GM18526 (cell line): ENCODE results near the gene SOX13.

ENCODE experiments used
- POLR2A ChIP-seq: IDR thresholded peaks from 3 replicates; pipeline ENCODE4 v1.6.1; 2011; ENCODE audit not compliant: insufficient read length; ENCODE audit errors: extremely low read depth

The SOX13 gene

DNA sequence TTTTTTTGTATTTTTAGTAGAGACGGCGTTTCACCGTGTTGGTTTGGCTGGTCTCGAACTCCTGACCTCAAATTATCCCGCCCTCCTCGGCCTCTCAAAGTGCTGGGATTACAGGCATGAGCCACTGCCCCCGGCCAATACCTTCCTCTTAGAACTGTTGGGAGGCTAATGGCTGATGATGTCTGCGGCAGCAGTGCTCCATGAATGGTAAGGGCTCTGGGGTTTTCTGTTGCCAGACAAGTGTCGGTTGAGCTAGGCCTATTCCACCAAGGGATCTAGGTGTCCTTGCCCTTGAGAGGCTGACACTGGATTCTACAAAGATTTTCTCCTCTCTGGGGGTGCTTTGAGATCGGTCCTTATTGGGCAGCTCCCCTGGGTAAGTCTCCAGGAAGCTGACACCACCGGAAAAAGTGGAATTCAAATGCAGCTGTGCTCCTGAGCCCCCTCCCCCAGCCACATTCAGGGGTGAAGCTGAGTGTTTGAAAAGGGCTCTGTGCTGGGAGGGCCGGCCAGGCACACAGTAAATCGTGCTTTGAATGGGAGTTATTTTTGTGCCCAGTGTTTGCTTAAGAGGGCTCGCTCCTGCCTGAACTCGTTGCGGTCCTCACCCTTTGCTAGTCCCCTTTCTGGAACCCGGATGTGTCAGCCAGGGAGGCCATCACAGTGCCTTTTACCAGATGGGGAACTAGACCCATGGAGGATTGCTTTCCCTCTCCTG, 5.2 kb downstream of the SOX13 start:
- TF ChIP-seq POLR2A, result no peak

- no peak for TF ChIP-seq POLR2A
These were observed 6.7 kb downstream of the SOX13 start for GRCh38 chr1:204079608-204079999.

DNA sequence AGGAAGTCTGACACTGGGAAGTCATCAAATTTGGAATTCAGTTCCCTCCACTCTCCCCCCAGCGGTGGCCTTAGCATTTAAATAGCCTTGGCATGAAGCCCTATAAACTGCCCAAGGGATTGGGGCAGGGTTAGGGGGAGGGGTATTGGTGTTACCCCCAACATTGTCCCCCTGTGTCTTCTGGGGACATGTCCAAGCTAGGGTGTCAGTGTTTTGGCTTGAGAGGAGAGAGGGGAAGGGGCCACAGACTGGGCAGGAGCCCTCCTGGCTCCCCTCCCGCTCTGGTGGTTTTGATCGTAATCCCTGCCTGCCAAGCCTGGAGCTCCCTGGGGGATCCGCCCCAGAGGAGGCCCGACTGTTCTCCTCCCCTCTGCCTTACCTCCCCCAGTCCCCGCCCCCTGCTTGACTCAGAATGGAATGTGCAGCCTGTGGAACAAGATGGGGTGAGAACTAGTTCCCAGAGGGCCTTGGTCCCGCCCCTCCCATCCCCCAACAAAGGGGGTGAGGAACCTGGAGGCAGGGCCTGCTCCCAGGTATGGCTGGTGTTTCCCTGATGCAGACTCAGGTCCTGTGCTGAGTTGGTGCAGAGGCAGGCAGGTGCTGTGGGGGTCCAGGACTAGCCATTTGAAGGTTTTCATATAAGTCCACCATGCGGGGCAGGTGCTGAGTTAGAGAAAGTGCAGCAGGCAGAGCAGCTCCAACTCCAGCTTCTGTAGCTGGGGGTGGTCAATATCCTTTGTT, 7.4 kb downstream of the SOX13 start:
- no peak for TF ChIP-seq POLR2A

DNA sequence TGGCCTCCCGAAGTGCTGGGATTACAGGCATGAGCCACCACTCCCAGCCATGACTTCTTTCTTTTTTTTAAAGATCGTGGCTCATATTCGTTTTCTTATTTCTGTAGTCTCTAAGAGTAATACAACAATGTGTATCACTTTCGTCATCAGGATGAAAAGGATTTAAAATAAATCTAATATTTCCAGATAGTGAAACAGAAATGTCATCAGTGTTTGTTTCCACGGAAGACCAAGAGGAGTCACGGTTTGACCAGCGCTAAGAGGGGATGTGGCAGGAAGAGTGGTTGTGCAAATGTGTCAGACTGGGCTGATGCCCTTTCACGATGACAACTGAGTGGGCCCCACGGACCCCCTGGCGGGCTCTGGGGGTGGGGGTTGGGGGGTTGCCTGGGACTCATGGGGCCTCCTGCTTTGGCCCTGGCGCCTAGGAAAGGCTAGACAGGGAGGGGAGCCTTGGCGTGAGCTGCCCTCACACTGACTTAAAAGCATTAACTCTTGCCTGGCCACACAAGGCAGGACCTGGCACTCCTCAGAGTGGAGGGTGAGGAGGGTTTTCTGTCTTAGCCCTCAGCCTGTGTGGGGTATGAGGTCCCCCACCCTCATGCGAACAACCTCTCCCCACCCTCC, 8.4 kb downstream of the SOX13 start:
- no peak for TF ChIP-seq POLR2A

DNA sequence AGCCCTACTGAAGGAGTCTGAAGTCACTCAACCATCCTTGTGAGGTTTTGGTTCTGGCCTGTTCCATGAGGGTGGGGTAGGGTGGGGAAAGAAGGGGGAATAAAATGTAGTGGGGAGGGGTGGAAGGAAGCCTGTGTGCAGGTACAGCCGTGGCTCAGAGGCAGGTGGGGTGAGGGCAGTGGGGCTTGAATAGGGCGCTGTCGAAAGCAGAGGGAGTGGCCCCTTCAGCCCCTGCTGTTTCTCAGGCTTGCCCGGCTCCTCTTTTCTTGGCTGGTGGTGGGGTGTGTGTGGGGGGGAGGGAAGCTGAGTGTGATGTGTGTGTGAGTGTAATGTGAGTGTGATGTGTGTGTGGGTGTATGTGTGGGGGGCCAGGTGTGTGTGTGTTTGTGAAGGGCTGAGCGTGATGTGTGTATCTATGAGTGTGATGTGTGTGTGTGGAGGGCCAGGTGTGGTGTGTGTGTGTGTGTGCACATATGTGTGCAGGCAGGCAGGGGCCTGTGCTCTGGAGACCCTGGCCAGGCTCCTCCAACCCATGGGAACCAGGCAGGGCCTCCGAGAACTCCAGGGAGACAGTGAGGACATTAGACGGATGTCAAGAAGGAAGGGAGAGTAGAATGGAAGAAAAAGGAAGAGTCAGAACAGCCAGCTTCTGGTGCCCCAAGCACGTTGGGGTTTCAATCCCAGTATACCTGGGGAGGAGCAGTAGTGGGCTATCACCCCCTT, 9.0 kb downstream of the SOX13 start:
- no peak for TF ChIP-seq POLR2A

DNA sequence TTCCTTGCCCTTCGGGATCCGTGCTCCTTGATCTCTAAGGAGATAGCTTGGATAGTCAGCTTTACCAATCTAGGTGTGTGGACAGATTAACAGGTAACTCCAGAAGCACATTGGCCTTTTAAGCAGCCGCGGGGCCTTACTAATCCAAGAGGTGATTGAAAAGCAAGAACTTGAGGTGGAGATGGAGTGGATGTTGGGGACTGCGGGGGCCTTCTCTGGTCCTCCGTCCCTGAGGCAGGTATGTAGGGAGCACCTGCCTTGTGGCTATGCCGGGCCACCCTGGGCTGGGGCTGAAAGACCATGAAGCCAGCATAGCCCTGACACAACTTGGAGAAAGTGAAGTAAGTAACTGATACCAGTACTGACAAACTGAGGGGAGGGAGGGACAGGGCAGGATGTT, 10.6 kb downstream of the SOX13 start:
- TF ChIP-seq POLR2A, result no peak

DNA sequence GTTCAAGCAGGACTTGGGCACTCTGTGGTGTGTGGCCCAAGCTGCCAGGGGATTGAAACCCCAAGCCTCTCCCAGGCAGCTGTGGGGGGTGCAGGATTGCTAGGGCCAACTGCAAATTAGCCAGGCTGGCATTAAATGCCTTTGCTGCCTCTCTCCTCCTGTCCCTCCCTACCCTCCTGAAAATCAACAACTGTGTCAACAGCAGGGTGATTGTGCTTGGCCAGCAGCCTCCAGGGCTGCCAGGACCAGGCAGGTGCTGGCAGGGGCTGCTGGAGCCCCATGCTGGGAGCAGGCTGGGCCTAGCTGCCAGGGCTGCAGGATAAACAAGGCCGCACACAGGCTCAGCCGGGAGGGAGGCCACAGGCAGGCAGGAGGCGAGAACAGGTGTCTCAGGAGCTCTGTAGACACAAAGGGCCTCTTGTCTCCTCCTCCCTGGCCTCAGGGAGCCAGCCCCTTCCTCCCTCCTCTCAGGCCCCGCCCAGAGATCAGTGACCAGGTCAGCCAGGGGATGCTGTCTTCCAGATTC, 11.4 kb downstream of the SOX13 start:
- TF ChIP-seq POLR2A, result no peak

DNA sequence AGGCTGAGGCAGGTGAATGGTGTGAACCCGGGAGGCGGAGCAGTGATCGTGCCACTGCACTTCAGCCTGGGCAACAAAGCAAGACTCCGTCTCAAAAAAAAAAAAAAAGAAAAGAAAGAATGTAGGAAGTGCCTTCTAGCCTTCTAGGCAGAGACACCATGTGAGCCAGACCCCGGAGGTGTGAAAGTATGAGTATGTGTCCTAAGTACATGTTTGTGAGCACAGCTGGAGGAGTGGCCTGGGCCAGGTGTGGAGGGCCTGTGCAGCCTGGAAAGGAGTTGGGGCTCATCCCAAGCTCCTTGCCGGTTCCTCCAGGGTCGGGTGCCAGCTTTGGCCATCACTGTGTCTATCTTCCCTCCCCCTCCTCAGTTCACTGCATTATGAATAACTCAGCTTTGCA, 13.0 kb downstream of the SOX13 start:
- TF ChIP-seq POLR2A, result no peak

DNA sequence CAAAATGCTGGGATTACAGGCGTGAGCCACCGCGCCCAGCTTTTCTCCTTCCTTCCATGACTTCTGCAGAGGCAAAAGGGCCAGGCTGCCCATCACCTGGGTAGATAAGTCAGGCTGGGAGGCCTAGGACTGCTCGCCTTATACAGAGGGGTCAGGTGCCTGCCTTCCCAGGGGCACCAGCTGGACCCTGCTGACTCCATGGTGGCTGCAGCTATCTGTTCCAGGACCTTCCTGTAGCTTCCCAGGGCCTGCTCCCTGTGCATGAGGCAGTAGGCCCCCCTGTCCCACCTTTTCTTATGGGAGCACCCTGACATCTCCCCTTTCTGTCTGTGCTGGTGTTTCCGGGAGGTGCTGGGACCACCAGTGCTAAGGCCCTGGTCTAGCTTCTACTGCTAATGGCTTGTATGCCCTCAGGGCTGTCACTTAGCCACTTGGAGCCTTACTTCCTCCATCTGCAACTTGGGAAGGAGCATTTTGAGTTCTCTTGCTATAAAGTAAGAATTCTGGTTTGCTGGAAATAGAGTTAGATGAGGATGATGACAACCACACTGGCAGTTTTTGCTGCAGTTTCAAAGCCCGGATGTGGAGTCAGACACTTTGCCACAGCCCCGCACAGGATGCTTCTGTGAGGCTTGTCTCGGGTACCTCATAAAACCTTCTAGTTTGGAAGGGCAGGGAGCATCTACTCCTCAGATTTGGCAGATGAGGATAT, 14.4 kb downstream of the SOX13 start:
- TF ChIP-seq POLR2A, result no peak

DNA sequence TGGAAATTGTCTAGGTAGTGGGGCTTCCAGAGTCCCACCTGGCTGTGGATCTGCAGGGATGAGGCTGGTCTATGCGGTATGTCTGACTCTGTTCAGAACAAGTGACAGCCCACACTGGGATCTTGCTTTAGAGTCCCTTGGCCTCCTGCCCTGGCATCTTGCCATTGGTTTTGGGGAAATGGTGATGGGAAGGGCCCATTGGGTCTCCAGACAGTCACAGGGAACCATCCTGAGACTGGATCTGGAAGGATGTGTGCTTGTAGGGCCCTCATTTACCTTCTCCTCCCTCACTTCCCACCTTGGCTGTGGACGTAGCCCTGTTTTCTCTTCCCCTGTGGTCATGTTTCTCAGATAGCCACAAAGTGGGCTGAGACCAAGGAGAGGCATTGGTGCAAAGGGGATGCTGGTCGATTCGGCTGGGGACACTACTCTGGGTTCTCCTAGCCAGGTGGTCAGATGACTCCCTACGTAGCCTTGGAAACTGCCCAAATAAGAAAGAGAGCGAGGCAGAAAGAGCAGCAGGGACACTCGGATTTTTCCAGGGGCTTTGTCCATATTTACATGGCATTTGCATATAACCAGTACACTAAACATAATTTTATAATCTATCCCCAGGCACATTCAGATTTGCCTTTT, 15.1 kb downstream of the SOX13 start:
- no peak for TF ChIP-seq POLR2A

DNA sequence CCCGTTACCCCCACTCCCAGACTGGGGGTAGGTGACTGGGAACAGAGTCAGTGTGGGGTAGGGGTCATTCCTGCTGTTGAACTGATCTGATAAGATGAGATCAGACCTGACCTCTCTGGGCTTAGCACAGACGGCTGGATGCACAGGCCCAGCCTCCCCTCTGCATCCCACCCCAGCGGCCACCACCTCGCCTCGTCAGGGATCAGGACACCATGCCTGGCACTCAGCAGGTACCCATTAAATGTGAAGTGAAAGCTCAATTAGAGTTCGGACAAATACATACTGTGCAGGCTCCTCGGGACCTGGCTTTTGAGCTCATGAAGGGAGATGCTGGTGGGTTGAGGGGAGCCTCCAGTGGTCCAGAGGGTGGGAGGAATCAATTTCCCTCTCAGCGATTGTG, 15.7 kb downstream of the SOX13 start:
- TF ChIP-seq POLR2A, result no peak

DNA sequence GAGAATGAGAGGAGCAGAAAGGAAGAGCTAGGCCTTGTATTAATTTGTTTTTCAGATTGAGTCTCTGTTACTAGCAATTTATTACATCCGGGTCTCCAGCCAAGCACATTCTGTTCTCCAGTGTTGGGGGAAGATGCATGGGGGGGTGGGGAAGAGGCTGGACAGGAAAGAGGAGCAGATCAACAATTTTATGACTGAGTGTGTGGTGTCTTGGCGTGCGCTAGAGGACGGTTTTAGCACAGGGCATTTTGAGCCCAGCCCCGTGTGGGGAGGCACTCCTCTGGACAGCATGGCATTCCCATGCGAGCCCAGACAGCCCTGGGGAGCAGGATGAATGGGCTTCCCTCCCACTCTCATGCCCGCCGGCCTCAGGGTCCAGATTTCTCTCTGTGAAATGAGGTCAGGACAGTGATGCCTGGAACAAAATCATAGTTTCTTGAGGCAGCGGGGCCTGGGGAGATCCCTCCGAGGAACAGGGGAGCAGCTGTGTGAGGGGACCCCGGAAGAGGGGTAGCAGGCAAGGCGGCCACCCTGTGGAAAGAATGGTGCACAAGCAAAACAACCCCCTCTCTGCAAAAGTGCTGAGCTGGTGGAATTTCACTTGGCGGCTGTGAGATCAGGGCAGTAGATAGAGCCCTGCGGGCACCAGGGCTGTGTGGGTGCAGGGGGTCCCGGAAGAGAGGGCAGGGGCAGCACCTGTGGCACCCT, 16.3 kb downstream of the SOX13 start:
- no peak for TF ChIP-seq POLR2A

GRCh38 chr1:204091066-204091465, 18.2 kb downstream of the SOX13 start:
- no peak for TF ChIP-seq POLR2A
